Keratinocyte (primary cell): Measurements from ENCODE around the gene PARD3. TPM values are rescaled to one million over a fixed set of nuclear protein-coding genes. Genes with fewer than 3 reads are reported as not detected.

Source experiments
- DNase-seq: peaks from one replicate; pipeline ENCODE4 v3.0.0-alpha.2; 2011; ENCODE audit warnings: low read depth, missing footprints, low spot score
- FAIRE-seq: peaks from 2 replicates; lab custom pipeline; 2011; peaks lifted over from hg19 to GRCh38; lab: Jason Lieb, UNC
- H2AFZ ChIP-seq: 2 replicates; pipeline ENCODE4 v1.6.0; 2012; ENCODE audit warnings: low read length, control low read depth, inconsistent platforms; ENCODE audit not compliant: control insufficient read depth
- H3K27ac ChIP-seq: 2 replicates; pipeline ENCODE4 v1.5.1; 2011; ENCODE audit warnings: low read length; ENCODE audit not compliant: control insufficient read depth, insufficient read depth
- H3K27me3 ChIP-seq: 3 replicates; pipeline ENCODE4 v1.6.0; 2011; ENCODE audit warnings: low read length; ENCODE audit not compliant: control insufficient read depth, insufficient read depth; ENCODE audit errors: extremely low read depth
- H3K36me3 ChIP-seq, 2 experiments: 2 replicates in 1 of 2; 3 replicates in 1 of 2; pipeline ENCODE4 v1.5.1; 2011; ENCODE audit warnings: low read length in 2 of 2, mild to moderate bottlenecking in 1 of 2; ENCODE audit not compliant: control insufficient read depth in 2 of 2, insufficient read depth in 2 of 2; ENCODE audit errors: extremely low read depth in 1 of 2
- H3K4me1 ChIP-seq: 3 replicates; pipeline ENCODE4 v1.5.1; 2011; ENCODE audit warnings: low read length; ENCODE audit not compliant: control insufficient read depth, insufficient read depth; ENCODE audit errors: extremely low read depth
- H3K4me2 ChIP-seq: 3 replicates; pipeline ENCODE4 v1.6.0; 2011; ENCODE audit warnings: low read depth, low read length; ENCODE audit not compliant: control insufficient read depth, insufficient read depth; ENCODE audit errors: extremely low read depth
- H3K4me3 ChIP-seq, 3 experiments: fragments of 200-600 bp in 1 of 3; sonication (generic) in 1 of 3; 2 replicates in 2 of 3; 3 replicates in 1 of 3; pipeline ENCODE4 v1.5.1; 2011 to 2016; ENCODE audit warnings: low read length in 3 of 3, mild to moderate bottlenecking in 3 of 3, control low read depth in 2 of 3, inconsistent platforms in 1 of 3, low read depth in 1 of 3, mixed read lengths in 1 of 3, mixed run types in 1 of 3, moderate library complexity in 1 of 3; ENCODE audit not compliant: control insufficient read depth in 2 of 3, insufficient read depth in 2 of 3; ENCODE audit errors: extremely low read depth in 1 of 3
- H3K79me2 ChIP-seq: 2 replicates; pipeline ENCODE4 v1.6.0; 2012; ENCODE audit warnings: low read length; ENCODE audit not compliant: control insufficient read depth, insufficient read depth
- H3K9ac ChIP-seq: 3 replicates; pipeline ENCODE4 v1.6.0; 2011; ENCODE audit warnings: low read length; ENCODE audit not compliant: control insufficient read depth, insufficient read depth; ENCODE audit errors: extremely low read depth
- H3K9me1 ChIP-seq: 3 replicates; pipeline ENCODE4 v1.6.0; 2011; ENCODE audit warnings: low read length; ENCODE audit not compliant: control insufficient read depth, insufficient read depth; ENCODE audit errors: extremely low read depth
- H3K9me3 ChIP-seq: 2 replicates; pipeline ENCODE4 v1.5.1; 2012; ENCODE audit warnings: low read depth, low read length; ENCODE audit not compliant: control insufficient read depth
- H4K20me1 ChIP-seq: 3 replicates; pipeline ENCODE4 v1.6.0; 2011; ENCODE audit warnings: low read length; ENCODE audit not compliant: control insufficient read depth, insufficient read depth; ENCODE audit errors: extremely low read depth
- CTCF ChIP-seq, 3 experiments: IDR thresholded peaks in 1 of 3; conservative IDR thresholded peaks in 1 of 3; optimal IDR thresholded peaks in 1 of 3; 2 replicates in 2 of 3; 3 replicates in 1 of 3; pipeline versions ENCODE3 to v1.5.1; 2011; ENCODE audit warnings: low read length in 3 of 3, mild to moderate bottlenecking in 3 of 3, moderate library complexity in 2 of 3, control low read depth in 1 of 3, inconsistent platforms in 1 of 3; ENCODE audit not compliant: insufficient read depth in 2 of 3; ENCODE audit errors: extremely low read depth in 1 of 3
- EZH2 ChIP-seq: IDR thresholded peaks from one replicate; pipeline ENCODE4 v1.6.1; 2012; ENCODE audit warnings: inconsistent platforms, mild to moderate bottlenecking, low read length, moderate library complexity
- dilution Hi-C: fragments of 300-500 bp; cut with MboI; formaldehyde crosslinking; loops from one replicate; pipeline ENCODE4 v1.7.0; 2020; ENCODE audit warnings: low sequenced_read_pairs; ENCODE audit not compliant: extremely low pct_ligation_motif_present
- polyA plus RNA-seq, 5 experiments: library from polyadenylated mRNA; depleted of rRNA in 3 of 5; stranded (reverse) in 3 of 5; stranded (forward) in 1 of 5; unstranded in 1 of 5; fragments of >200 nt; gene quantifications; 1 replicate in 1 of 5; 2 replicates in 3 of 5; 3 replicates in 1 of 5; pipeline versions ENCODE4 v1.2.1 to v1.2.3, GENCODE V29; 2011 to 2012; ENCODE audit warnings: missing spikeins in 2 of 5, low read depth in 1 of 5, low replicate concordance in 1 of 5

Gene PARD3
- polyA plus RNA-seq, 1 donor (not counting 4 experiments of a cell fraction or from before 2014, with no cell fraction given): 46.4 TPM

GRCh38 chr10:34801097-34801733 is 13.9 kb downstream of the PARD3 start:
- DNase-seq: no peak

GRCh38 chr10:34800624-34801023 is 14.5 kb downstream of the PARD3 start:
- FAIRE-seq (peak; percentile 20), DNase-seq (no peak)
- Histone ChIP-seq H3K79me2 (peaks cover 56% of the 10 kb centered on the region), H3K9me3 (no peaks in the 10 kb centered on the region), H3K4me3 (peak overlapping the region in 1 of 3 experiments; percentile 3), H3K36me3 (peaks cover 0 to 1% of the 10 kb centered on the region in 2 experiments), H3K9me1 (no peaks in the 10 kb centered on the region), H3K4me2 (peak overlapping the region; percentile 47), H4K20me1 (no peaks in the 10 kb centered on the region), H3K9ac (peak overlapping the region; percentile 41), H2AFZ (no peak overlapping the region), H3K27me3 (no peaks in the 10 kb centered on the region), H3K27ac (no peak overlapping the region), H3K4me1 (peaks cover 30% of the 10 kb centered on the region)
- no peak for TF ChIP-seq EZH2
- no peak for TF ChIP-seq CTCF (optimal IDR thresholded peaks at IDR 0.05 in 1 of 3, IDR thresholded peaks at IDR 0.05 in 1 of 3, conservative IDR thresholded peaks at IDR 0.05 in 1 of 3; ENCODE audit: extremely low read depth in 1 of 3, insufficient read depth in 2 of 3, low read length in 3 of 3)
- dilution Hi-C loops: no loop called here

More at GRCh38 chr10:34801097-34801733, 13.9 kb downstream of the PARD3 start:
- peak overlapping the region; percentile 56 for H3K27ac ChIP-seq
- H3K79me2 ChIP-seq: peaks cover 57% of the 10 kb centered on the region
- H3K4me3 ChIP-seq: peak overlapping the region in 1 of 3 experiments; percentile 3
- H3K4me2 ChIP-seq: peak overlapping the region; percentile 47
- TF ChIP-seq CTCF (optimal IDR thresholded peaks at IDR 0.05 in 1 of 3, IDR thresholded peaks at IDR 0.05 in 1 of 3, conservative IDR thresholded peaks at IDR 0.05 in 1 of 3; ENCODE audit: extremely low read depth in 1 of 3, insufficient read depth in 2 of 3, low read length in 3 of 3): no peak
- no peak for TF ChIP-seq EZH2
- H2AFZ ChIP-seq: no peak overlapping the region
- H3K9ac ChIP-seq: peak overlapping the region; percentile 41
- H3K27me3 ChIP-seq: no peaks in the 10 kb centered on the region
- no peaks in the 10 kb centered on the region for H3K9me3 ChIP-seq
- H3K4me1 ChIP-seq: peaks cover 30% of the 10 kb centered on the region
- peaks cover 0 to 1% of the 10 kb centered on the region in 2 experiments for H3K36me3 ChIP-seq
- dilution Hi-C loops: no loop called here
- H3K9me1 ChIP-seq: no peaks in the 10 kb centered on the region
- H4K20me1 ChIP-seq: no peaks in the 10 kb centered on the region
- peak; percentile 98 for FAIRE-seq
